Right kidney (tissue), 1 donor: ENCODE measurements around the gene NOXA1.

Experiments used
- DNase-seq: peaks from one replicate; pipeline ENCODE4 v3.0.0-alpha.2; 2016

NOXA1 gene

DNA sequence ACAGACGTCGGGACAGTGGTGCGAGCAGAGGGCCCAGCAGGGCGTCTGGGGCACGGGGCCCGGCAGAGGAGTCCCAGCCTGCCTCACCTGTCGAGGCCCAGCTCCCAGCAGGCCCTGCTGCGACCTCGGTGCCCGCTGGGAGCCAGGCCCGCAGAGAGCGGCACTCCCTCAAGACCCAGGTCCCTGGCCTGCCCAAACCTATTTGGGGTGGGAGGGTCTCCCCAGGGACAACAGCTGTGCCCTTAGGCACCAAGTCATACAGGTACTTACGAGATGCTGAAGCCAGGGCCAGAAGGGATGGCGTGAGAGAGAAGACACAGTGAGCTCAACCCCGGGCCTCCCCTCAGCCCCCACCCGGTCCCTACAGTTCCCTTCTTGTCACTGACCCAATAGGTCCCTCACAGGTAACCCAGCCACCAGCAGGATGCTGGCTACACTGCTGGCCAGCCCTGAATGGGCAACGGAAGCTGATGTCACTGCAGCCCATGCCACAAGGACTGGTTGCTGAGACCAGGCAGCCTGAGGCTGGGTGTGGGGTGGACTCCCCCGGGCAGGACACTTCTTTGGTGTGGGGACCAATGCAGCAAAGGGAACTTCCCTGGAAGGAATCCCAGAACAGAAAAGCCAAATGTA, 32.3 kb downstream of the NOXA1 start:
- DNase-seq = no peak

DNA sequence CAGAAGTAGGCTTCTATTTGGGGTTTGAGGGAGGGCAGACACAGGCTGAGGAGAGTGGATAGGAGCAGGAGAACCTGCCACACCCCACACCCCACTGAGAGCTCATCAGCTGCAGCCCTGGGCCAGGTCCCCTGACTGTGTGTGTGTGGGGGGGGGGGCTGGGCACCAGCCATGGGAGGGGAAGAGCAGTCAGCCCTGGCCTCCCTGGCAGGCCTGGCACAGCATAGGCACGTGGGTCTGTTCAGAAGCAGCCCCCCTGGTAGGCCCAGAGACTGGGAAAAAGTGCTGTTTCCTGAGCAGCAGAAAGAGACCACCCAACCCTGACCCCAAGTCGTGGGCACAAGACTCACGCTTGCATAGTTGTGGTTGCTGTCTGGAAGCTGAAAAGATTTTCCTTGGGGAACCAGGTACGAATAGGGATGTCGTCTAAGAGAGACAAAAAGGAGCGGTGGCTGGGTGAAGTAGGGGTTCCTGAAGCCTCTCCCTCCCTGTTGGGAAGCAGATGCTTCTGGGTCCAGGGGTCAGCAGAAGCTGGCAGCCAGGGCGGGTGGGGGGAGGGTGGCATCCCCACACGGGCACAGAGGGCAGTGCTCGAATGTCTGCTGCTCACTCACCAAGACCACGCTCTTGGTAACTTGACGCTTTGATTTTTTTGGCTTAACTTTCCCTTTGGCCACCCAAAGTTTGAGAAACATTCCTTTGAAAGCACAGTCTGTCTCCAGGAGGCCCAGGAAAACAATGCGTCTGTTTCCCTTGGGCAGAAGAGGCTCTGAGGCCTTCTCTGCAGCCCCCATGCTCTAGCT, 33.1 kb downstream of the NOXA1 start:
- DNase-seq = no peak

DNA sequence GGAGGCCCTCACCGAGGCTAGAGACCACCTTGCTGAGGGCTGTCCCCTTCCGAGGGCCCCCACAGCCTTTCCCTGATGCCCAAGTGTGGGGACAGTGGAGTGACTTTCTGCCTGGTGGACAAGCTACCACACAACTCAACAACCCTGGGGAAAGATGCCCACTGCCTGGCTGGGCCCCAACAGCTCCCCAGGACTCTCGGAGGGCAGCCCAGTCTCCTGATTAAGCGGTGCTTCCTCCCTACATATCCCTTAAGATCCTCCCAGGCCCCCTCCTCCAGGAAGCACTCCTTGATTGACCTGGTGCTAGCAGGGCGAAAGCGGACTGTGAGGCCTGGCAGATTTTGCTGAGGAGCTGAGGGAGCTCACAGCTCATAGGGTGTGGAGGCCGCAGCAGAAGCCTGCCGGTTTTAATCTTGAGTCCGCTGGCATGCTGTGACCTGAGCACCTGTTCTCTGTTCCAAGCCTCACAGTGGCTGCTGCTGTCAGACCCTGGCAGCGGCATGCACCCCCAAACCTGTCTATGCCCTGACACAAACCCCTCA, 33.7 kb downstream of the NOXA1 start:
- DNase-seq = no peak

DNA sequence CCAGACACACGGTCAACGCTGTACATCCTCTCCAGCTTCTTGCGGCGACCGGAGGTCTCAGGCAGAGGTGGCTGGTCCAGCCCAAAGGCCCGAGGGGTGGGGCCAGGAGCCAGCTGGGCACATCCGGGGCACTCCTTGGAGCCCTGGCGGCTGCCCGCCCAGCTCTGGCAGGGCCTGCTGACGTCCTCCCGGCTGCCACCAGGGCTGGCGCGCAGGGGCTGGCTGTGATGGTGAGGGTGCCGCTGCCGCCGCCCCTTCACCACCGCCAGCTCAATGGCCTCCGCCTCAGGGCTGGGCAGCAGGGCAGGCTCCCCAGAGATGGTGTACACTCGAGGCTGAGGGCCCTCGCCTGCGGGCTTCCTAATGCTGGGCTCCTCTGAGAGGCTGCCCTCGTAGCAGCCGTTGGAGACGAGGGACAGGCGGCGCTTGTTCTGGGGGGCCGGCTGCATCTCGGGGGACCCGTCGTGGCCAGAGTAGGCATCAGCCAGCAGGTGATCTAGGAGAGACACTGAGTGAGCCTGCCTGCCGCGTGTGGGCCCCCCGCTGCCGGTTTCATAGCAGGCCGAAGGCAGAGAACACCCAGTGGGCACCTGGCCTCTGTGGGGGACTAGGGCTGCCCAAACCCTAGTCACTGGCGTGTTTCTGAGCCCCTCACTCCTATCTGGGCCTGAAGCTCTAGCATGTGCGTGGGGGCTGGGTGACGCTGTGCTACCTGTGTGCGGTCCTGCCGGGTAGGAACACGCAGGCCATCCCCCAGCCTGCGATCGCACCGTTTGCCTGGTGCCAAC, 34.4 kb downstream of the NOXA1 start:
- peak; percentile 39 for DNase-seq

DNA sequence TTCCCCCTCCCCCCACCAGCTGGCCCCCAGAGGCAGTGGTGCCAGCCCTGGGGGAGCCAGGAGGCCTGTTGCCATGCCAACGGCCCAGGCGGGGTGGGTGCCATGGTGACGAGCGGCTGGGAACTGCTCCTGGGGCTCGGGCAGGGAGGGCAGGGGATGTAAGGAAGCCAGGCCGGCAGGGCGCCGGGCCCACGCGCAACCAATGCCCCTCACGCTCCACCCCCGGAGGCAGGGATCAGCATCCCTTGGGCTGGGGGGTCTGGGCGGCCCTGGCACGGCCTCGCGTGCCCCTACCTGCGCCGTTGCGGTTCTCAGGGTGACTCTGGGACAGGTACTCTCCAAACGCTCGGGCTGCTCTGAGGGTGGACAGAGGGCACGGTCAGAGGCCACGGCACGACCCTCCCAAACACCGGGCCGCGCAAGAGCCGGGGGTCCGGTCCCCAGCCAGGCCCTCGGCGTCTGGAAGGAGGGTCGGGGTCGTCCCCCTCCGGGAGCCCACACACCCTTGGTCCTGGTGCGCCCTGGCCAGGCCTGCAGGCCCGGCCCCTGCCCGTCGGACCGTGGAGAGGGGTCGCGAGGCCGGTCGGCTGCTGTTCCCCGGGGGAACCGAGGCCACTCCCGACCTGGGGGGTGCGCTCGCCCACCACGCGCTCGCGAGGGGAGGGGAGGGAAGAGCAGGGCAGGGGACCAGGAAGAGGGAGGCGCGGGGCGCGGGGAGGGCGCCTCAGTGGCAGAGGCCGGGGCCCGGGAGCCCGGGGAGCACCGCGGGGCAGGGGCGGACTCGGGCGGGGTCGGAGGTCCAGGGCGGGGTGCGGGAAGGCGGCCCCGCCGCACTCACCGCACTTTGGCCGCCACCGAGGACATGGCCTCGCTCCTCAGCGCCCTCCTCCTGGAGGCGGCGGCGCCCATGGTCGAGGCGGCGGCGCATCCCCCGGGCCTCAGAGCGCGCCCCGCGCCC, 35.3 kb downstream of the NOXA1 start:
- peak; percentile 48 for DNase-seq

DNA sequence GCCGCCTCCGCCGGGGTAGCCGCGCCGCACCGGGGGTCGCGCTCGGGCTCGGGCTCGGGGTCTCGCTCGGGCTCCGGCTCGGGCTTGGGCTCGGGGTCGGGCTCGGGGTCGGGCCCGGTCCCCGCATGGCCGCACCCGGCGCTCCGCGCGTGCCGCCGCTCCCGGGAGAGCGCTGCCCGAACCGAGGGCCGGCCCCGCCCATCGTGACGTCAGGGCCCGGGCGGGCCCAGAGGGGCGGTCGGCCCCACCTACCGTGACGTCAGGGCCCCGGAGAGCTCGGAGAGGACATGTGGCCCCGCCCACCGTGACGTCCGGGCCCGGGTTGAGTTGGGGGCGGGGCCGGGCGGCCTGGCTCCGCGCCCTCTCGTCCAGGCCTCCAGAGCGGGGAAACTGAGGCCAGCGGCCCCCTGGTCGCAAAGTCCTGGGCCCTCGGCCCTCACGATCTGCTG, 36.0 kb downstream of the NOXA1 start, which contains the start of gene NSMF:
Gene NSMF, minus strand, starts transcription at position 183 of the 449 bp plus-strand sequence. CDS start 232 bp downstream, outside the sequence.
- peak; percentile 92 for DNase-seq

DNA sequence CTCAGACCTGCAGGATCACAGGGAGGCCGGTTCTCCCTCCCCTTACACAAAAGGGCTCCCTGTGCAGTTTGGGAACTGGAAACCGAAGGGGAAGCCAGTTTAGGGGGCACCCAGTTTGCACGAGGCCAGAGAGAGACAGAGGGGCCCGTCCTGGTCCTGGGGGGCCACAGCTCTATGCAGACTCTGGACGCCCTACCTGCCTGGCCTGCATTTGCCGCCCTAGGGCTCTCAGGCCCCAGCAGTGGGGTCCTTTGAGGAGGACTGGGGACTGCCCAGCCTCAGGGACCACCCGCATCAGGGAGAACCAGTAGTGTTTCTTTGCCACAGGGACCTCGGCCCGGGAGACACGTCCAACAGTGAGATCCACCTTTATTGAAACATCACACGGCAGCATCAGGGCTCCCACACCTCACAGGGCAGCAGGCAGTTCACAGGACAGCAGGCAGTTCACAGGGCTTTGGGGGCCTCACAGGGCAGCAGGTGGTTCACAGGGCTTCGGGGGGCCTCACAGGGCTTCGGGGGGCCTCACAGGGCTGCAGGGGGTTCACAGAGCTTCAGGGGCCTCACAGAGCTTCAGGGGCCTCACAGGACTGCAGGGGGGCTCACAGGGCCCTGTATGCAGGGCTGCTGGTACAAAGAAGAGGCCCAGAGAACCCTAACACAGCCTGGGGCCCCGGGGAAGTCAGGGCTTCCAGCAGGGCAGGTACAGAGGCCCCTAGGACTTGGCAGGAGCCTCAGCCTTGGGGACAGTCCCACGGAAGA, 36.6 kb downstream of the NOXA1 start:
- no peak for DNase-seq

DNA sequence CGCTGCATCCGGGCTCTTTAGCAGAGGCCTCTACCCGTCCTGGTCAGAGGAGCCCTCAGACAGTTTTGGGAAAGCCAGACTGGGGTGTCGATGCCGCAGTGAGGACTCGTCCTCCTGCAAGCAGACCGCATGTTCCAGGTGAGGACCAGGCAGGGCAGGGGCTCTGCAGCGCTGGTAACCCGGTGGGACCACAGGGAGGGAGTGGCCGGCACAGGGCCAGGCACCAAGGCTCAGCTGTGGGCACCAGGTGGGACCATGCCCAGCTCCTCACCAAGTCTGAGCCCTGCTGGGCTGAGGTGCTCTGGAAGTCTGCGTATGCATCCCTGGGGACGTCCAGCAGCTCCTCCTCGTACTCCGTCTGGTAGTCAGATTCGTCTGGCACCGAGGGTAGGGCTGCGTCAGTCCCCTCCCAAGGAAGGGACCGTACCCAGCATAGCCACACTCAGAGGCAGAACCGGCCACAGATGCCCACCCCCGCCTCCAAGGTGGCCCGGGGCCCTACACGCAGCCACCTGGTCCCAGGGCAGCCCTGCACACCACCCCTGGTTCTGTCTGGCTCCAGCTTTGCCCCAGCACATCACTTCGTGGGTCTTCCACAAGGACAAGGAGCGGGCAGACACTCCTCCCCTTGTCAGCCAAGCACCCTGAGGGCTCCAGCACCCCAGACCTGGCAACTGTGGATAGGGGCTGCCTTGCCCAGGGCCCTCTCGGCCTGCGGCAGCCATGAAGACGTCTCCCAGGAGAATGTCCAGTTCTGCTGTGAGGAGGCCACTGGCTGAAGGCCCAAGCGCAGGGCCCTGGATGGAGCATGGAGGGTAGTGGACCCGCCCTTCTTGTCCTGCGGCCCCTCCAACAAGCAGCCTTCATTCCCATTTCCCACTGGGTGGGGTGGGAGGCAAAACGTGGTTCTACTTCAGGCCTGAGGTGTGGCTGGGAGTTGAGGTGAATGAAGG, 37.4 kb downstream of the NOXA1 start:
- no peak for DNase-seq

DNA sequence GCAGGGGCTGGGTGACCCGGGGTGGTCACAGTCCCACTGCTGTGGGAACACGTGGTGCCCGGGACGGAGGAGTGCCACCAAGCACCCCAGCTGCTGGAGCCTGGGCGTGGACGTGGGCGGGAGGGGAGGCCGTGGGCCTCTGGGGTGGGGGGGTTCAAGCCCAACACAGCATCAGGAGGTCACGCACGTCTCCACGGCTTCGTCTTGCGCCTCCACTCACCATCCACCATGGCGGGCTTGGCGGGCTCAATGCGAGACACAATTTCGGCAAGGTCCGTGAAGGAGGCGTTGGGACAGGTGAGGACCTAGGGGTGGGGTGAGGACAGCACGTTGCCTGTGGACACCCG, 38.1 kb downstream of the NOXA1 start:
- no peak for DNase-seq

DNA sequence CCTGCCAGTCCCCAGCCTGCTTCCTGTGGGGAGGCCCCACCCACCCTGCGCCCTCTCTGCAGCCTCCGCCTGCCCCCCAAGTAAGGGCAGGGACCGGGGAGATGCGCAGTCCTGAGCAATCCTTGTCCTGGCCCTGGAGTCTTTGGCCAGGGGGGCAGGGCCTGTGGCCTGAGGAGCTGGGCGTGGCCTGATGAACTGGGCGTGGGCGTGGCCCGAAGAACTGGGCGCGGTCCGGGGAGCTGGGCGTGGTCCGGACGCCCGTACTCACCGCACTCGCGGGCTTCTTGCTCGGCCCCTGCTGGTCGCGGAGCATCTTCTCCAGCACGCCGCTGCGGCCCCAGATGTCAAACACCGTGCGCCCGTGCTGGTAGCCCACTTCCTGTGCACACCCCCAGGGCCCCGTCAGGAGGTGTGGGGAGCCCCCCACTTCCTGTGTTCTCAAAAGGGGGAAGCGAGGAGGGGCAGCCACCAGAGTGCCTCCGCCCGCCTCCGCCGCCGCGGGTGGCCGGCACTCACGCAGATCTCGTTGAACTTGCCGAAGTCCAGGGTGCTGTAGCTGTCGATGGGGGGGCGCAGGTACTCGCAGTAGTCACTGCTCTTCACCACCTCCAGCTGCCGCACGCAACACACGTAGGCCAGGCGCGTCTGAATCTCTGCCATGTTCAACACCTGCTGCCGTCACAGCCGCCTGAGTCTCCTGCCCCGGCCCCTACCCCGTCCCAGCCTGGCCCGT, 38.6 kb downstream of the NOXA1 start:
- no peak for DNase-seq

DNA sequence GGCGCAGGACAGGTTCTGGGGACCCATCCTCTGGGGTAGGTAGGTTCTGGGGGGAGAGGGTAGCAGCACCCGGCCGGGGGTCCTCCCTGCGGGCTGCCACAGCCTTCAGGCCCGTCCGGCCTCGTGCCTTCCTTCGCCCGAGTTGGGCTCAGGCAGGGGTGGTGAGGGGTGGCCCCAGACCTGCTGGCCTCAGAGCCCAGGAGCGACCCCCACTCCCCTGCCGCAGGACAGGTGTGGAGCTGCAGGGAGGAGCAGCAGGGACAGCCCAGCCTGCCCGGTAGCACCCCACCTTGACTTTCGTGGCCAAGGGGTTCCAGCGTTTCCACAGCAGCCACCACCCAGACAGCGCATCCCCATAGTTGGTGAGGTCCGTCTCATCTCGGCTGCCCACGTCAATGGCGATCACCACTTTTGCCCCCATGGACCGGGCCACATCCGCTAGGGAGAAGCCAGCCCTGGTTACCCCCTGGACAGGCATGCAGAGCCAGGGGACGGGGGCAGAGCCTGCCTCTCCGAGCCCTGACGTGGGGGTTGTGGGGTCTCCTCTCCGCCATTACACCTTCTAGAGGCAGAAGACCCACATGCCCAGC, 39.3 kb downstream of the NOXA1 start:
- DNase-seq = no peak

DNA sequence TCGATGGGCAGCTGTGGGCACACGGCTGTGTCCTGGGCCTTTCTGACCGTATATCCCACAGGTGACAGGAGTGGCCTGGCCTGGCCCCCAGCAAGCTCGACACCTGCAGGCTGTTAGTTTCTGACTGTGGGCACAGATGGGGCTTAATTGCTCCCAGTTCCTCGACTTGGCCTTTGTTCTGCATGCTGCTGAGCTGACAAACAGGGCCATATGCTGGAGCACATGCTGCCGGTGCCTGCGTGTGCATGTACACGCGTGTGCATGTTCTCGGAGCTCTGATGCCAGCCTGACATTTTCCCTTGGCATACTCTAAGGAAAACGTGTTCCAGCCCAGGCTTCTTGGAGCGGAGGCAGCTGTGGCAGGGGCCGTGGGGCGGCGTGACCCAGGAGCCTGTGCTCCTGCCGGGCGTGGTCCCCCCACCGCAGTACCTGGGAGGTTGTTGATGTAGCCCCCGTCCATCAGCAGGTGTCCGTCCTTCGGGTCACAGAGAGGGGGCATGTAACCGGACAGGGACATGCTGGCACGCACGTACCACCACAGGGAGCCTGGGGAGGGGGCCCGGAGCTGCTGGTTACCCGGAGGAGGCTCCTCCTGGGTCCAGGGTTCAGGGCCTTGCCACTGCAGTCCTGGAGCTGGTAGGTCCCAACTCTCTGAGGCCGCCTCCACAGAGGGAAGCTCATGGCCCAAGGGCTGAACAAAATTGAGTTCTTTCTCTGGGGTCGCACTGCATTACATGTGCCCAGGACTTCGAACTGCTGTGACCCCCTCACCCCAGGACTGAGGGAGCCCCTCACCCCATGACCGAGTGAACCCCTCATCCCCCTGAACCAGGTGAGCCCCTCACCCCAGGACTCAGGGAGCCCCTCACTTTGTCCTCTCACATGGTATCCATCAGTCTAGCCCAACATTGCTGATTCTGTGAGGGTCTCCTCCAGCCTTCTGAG, 40.1 kb downstream of the NOXA1 start:
- no peak for DNase-seq

DNA sequence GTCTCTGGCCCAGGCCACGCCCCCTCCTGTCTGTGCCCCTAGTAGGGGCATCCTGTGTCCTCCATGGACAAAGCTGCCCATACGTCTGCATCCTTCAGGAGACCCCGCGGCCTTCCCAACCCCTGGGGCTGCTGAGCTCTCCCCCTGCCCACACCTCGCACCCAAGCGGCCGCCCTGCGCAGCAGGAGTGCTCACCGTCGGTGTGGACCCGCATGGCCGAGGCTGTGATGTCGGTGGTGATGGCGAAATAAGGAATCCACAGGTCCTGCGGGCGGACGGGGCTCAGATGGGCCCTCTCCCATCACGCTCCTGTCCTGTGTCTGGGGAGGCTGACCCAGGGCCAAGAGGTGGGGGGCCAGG, 40.7 kb downstream of the NOXA1 start:
- DNase-seq = no peak

DNA sequence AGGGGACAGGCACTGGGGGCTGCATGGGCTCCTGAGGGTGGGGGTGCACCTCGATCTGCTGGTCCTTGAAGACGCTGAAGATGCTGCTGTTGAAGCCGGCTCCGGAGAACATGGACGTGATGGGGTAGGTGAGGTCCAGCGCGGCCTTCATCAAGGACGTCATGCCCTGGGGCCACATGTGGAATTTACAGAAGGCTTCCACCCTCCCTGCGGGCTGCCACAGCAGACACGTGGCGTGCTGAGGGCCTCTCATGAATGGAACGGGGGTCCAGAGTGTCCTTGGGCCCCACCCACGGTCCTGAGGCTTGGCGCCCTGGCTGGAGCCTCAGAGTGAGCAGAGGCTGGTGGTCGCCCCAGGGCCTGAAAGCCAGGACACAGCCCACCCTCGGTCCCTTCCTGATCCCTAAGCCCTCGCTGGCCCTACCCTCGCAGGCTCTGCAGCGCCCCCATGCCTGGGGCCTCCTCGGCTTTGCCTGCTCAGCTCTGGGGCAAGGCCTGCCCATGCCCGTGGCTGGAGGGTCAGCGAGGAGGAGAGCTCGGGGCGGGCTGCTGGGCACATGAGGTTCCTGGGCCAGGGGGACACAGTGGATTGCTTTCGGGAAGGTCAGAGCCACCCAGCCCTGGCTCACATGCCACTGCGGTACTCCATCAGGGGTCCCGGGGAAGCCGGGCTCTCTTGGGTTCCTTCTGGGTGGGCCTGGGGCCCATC, 41.3 kb downstream of the NOXA1 start:
- DNase-seq = no peak

DNA sequence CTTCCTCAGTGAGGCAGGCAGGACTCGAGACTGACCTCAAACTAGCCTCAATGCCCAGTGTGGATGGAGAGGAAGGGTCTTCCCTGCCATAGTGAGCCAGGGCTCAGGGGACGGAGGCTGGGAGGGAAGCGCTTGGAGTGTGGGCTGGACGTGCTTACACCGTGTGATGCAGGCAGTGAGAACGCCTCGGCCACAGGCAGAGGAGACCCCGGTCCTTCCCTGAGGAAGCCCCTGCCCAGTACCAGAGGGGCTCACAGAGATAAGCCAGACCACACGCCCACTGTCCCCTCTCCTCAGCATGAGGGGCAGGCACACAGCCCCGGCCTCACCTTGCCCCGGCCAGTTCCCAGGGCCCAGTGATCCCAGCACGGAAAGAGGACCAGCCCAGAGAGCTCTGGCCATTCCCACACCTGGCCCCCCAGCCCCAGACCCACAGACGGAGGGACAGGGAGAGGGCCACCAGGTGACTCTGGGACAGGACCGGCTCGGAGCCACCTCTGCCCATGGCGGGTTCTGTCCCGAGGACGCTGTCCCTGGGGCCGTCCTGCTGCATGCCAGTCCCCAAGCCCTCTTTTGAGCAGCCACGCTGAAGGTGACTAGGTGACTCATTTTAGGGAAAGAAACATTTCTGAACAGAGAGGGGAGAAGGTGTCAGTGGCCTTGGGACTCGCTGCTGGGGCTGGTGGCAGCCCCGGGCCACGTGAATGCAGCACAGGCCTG, 42.0 kb downstream of the NOXA1 start:
- no peak for DNase-seq
